Amygdala (tissue), 56 donors: ENCODE measurements around the gene SETX.

Source experiments
- DNase-seq, 56 donors: peaks; one replicate each; lab custom pipeline; 2025; lab: John Stamatoyannopoulos, UW

The SETX gene

GRCh38 chr9:132243156-132244074, 111.4 kb downstream of the SETX start:
- DNase-seq = no peak

- DNase-seq = peak in 1 of 56 donors; percentile 17
Observed at GRCh38 chr9:132242621-132243155, 112.1 kb downstream of the SETX start.

DNA sequence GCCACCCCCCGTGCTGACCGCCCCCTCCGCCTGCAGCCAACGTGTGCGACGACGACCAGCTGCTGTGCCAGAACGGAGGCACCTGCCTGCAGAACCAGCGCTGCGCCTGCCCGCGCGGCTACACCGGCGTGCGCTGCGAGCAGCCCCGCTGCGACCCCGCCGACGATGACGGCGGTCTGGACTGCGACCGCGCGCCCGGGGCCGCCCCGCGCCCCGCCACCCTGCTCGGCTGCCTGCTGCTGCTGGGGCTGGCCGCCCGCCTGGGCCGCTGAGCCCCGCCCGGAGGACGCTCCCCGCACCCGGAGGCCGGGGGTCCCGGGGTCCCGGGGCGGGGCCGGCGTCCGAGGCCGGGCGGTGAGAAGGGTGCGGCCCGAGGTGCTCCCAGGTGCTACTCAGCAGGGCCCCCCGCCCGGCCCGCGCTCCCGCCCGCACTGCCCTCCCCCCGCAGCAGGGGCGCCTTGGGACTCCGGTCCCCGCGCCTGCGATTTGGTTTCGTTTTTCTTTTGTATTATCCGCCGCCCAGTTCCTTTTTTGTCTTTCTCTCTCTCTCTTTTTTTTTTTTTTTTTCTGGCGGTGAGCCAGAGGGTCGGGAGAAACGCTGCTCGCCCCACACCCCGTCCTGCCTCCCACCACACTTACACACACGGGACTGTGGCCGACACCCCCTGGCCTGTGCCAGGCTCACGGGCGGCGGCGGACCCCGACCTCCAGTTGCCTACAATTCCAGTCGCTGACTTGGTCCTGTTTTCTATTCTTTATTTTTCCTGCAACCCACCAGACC, 112.8 kb downstream of the SETX start:
- peak in 2 of 56 donors; percentile 23 to 40 for DNase-seq

GRCh38 chr9:132241483-132241839, 113.3 kb downstream of the SETX start:
- peak in 1 of 56 donors; percentile 61 for DNase-seq

DNA sequence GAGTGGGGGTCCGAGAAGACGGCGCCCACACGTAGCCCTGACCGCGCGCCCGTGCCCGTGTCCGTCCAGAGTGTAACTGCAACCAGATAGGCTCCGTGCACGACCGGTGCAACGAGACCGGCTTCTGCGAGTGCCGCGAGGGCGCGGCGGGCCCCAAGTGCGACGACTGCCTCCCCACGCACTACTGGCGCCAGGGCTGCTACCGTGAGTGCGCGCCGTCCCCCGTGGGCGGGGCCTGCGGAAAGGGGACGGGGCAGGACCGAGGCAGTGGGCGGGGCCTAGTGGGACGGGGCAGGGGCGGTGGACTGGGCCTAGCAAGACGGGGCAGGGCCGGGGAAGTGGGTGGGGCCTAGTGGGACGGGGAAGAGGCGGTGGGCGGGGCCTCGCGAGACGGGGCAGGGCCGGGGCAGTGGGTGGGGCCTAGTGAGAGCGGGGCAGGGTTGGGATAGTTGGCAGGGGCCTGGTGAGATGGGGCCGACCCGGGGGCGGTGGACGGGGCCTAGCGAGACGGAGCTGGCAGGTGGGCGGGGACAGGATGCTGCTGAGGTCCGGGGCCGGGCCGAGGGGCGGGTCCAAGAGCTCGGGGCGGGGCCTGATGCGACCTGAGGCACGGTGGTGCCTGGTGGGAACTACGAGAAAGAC, 113.8 kb downstream of the SETX start:
- DNase-seq = peak in 55 of 56 donors; percentile 46 to 98 (median 89)

- no peak for DNase-seq
Observed at GRCh38 chr9:132239999-132240840, 114.6 kb downstream of the SETX start.

DNA sequence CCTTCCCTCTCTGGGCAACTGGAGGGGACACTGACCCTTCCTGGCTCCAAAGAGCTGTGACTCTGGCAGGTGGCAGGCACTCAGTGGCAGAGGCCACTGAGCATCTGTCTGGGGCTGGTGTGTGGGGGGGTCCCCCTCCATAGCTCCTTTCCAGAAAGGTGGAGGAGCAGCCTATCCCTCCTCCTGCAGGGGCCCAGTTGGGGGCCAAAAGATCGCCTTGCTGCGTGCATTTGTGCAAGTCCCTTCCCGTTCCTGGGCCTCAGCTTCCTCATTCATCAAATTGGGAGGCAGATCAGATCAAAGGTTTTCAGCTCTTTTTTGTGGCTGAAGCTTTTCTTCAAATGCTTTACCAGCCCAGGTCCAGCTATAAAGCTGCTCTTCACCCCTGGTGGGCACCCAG, 115.3 kb downstream of the SETX start:
- DNase-seq = no peak

DNA sequence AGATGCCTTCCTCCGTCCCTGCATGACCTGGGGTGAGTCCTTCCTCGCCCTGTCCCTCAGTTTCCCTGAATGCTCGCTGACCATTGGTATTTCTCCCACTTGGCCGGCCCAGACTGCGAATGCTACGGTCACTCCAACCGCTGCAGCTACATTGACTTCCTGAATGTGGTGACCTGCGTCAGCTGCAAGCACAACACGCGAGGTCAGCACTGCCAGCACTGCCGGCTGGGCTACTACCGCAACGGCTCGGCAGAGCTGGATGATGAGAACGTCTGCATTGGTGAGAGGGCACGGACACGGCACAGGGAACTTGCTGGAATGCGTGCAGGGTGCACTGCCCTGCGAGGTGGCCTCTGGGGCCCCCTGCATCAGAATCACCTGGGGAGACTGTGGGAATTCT, 115.8 kb downstream of the SETX start:
- DNase-seq = peak in 1 of 56 donors; percentile 19

- DNase-seq = no peak
Observed at GRCh38 chr9:132238026-132238972, 116.5 kb downstream of the SETX start.

- DNase-seq = no peak
Observed at GRCh38 chr9:132237481-132237880, 117.3 kb downstream of the SETX start.

GRCh38 chr9:132236662-132237311, 118.0 kb downstream of the SETX start:
- DNase-seq = no peak

- DNase-seq = peak in 54 of 56 donors; percentile 22 to 88 (median 54)
Observed at GRCh38 chr9:132235894-132236661, 118.7 kb downstream of the SETX start.

GRCh38 chr9:132235125-132235524, 119.7 kb downstream of the SETX start:
- DNase-seq = no peak

GRCh38 chr9:132234535-132234934, 120.3 kb downstream of the SETX start:
- peak in 1 of 56 donors; percentile 15 for DNase-seq

GRCh38 chr9:132233138-132233537, 121.6 kb downstream of the SETX start:
- no peak for DNase-seq

GRCh38 chr9:132232522-132232921, 122.3 kb downstream of the SETX start:
- DNase-seq = no peak

- DNase-seq = no peak
Observed at GRCh38 chr9:132231019-132231701, 123.6 kb downstream of the SETX start.
